Activated naive CD4-positive, alpha-beta T cell treated with anti-CD3 and anti-CD28 coated beads for 36 hours (primary cell): ENCODE results near the gene MAPK13. TPM values are rescaled to one million over a fixed set of nuclear protein-coding genes. Genes with fewer than 3 reads are reported as not detected.
A peak's percentile ranks its signal among the peaks of the same experiment; 100 is the strongest.

Experiments
- CTCF ChIA-PET: fragments of 350-600 bp; sonication (Branson Sonifier 250); formaldehyde crosslinking; loops from one replicate; lab custom pipeline; 2021; ENCODE audit warnings: antibody characterized with exemption; lab: Charles Lee
- DNase-seq: peaks from one replicate; pipeline ENCODE4 v3.0.0-alpha.2; 2020
- H3K27ac Mint-ChIP-seq: one replicate; pipeline ENCODE4 v1.8.0; 2021; ENCODE audit warnings: mild to moderate bottlenecking, mixed read lengths
- H3K27me3 Mint-ChIP-seq: one replicate; pipeline ENCODE4 v1.8.0; 2021; ENCODE audit warnings: low read depth, mixed read lengths
- H3K36me3 Mint-ChIP-seq: one replicate; pipeline ENCODE4 v1.8.0; 2021; ENCODE audit warnings: low read depth, mixed read lengths
- H3K4me1 Mint-ChIP-seq: one replicate; pipeline ENCODE4 v1.8.0; 2021; ENCODE audit warnings: low read depth, mixed read lengths
- H3K4me3 Mint-ChIP-seq: one replicate; pipeline ENCODE4 v1.8.0; 2021; ENCODE audit warnings: mild to moderate bottlenecking, moderate library complexity, mixed read lengths
- H3K9me3 Mint-ChIP-seq: one replicate; pipeline ENCODE4 v1.8.0; 2021; ENCODE audit warnings: mixed read lengths
- intact Hi-C: fragments of 100-400 bp; cut with micrococcal nuclease; formaldehyde crosslinking; loops from one replicate; pipeline ENCODE4 v1.15.1; 2023
- total RNA-seq, 2 experiments: library from RNA; stranded (reverse); gene quantifications; one replicate each; pipeline ENCODE4 v1.2.3, GENCODE V29; 2021

Gene MAPK13
- total RNA-seq, 2 experiments from 2014 or later, result 49.8 to 51.4 TPM

GRCh38 chr6:36169023-36170007 lies 39.0 kb downstream of the MAPK13 start:
- Mint-ChIP-seq H3K36me3 (peaks cover 2% of the 10 kb centered on the region), H3K4me3 (no peak overlapping the region), H3K27ac (peak overlapping the region; percentile 38), H3K9me3 (no peaks in the 10 kb centered on the region), H3K27me3 (no peaks in the 10 kb centered on the region), H3K4me1 (peaks cover 25% of the 10 kb centered on the region)
- intact Hi-C loops, result loop anchor here (1.0 kb wide), 1 partner anchor 28 kb away; no protein-coding TSS in a partner anchor
- no peak for DNase-seq
- CTCF ChIA-PET, result no interaction called here

DNA sequence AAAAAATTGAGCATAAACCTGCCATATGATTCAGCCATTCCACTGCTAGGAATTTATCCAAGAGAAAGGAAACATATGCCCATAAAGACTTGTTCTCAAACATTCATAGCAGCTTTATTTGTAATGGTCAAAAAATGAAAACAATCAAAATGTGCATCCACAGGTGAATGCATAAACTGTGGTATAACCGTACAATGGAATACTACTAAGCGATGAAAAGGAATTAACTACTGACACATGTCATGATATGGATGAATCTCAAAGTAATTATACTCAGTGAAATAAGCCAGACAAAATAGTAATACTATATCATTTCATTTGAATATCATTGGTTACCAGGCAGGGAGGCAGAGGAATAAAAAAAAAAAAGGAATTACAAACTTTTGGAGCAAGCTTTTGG lies 40.4 kb downstream of the MAPK13 start:
- Mint-ChIP-seq H3K9me3 (no peaks in the 10 kb centered on the region), H3K4me3 (no peak overlapping the region), H3K27me3 (no peaks in the 10 kb centered on the region), H3K4me1 (peaks cover 25% of the 10 kb centered on the region), H3K36me3 (peaks cover 2% of the 10 kb centered on the region), H3K27ac (no peak overlapping the region)
- CTCF ChIA-PET, result interaction anchor here (0.6 to 2.0 kb wide), 5 partner anchors 10 to 143 kb away, joined by 3 to 6 read pairs (median 3); partner anchors contain the start of gene MAPK14
- intact Hi-C loops, result no loop called here
- DNase-seq, result no peak

- CTCF ChIA-PET, result interaction anchor here (0.6 to 2.0 kb wide), 6 partner anchors 10 to 144 kb away, joined by 3 to 6 read pairs (median 3); partner anchors contain the start of gene MAPK14
- no peak for DNase-seq
- Mint-ChIP-seq H3K4me1 (peaks cover 27% of the 10 kb centered on the region), H3K9me3 (no peaks in the 10 kb centered on the region), H3K4me3 (no peak overlapping the region), H3K36me3 (peaks cover 2% of the 10 kb centered on the region), H3K27me3 (no peaks in the 10 kb centered on the region), H3K27ac (no peak overlapping the region)
- intact Hi-C loops, result no loop called here
Observed at GRCh38 chr6:36171573-36171972, 41.3 kb downstream of the MAPK13 start.

GRCh38 chr6:36177166-36177565 lies 46.9 kb downstream of the MAPK13 start:
- no peaks in the 10 kb centered on the region for H3K27me3 Mint-ChIP-seq
- CTCF ChIA-PET, result no interaction called here
- intact Hi-C loops, result loop anchor here (2.0 kb wide), 1 partner anchor 46 kb away; the partner anchor contains the start of gene MAPK13
- DNase-seq, result peak; percentile 64
- peaks cover 19% of the 10 kb centered on the region for H3K4me1 Mint-ChIP-seq
- peaks cover 15% of the 10 kb centered on the region for H3K9me3 Mint-ChIP-seq
- peak overlapping the region; percentile 20 for H3K27ac Mint-ChIP-seq
- H3K36me3 Mint-ChIP-seq, result peaks cover 25% of the 10 kb centered on the region
- H3K4me3 Mint-ChIP-seq, result no peak overlapping the region

DNA sequence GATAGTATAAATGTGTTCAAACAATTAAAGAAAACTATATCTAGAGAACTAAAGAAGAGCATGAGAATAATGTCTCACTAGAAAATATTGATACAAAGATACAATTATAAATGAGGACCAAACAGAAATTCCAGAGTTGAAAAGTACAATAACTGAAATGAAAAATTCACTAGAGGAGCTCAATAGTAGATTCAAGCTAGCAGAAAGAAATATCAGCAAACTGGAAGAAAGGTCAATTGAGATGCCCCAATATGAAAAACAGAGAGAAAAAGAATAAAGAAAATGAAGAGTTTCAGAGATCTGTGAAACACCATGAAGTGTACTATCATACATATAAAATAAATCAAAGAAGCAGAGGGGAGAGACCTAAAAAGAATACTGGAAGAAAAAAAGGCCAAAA lies 48.2 kb downstream of the MAPK13 start:
- intact Hi-C loops, result no loop called here
- Mint-ChIP-seq H3K4me3 (no peak overlapping the region), H3K27me3 (no peaks in the 10 kb centered on the region), H3K4me1 (peaks cover 11% of the 10 kb centered on the region), H3K9me3 (peaks cover 16% of the 10 kb centered on the region), H3K36me3 (peaks cover 25% of the 10 kb centered on the region), H3K27ac (no peak overlapping the region)
- DNase-seq, result no peak
- CTCF ChIA-PET, result no interaction called here

- CTCF ChIA-PET, result no interaction called here
Observed at GRCh38 chr6:36180126-36180525, 49.8 kb downstream of the MAPK13 start.

DNA sequence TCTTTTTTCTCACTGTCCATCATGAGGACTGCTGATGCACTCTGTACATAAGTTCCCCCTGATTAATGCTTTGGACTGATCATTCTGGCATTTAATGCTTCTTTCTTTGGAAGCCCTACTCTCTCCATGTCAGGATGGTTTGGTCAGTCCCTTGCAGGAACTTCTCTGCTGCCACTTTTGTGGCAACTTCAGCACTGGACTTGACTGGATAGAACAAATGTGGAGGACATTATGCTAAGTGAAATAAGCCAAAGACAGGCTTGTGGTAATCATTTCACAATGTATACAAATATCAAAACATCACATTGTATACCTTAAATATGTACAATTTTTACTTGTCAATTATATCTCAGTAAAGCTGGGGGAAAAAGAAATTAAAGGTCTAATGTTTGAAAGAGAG lies 54.0 kb downstream of the MAPK13 start:
- intact Hi-C loops, result no loop called here
- no peak overlapping the region for H3K4me3 Mint-ChIP-seq
- H3K27ac Mint-ChIP-seq, result no peak overlapping the region
- H3K36me3 Mint-ChIP-seq, result peaks cover 3% of the 10 kb centered on the region
- H3K9me3 Mint-ChIP-seq, result peaks cover 1% of the 10 kb centered on the region
- DNase-seq, result no peak
- no peaks in the 10 kb centered on the region for H3K4me1 Mint-ChIP-seq
- H3K27me3 Mint-ChIP-seq, result no peaks in the 10 kb centered on the region
- CTCF ChIA-PET, result no interaction called here

More at GRCh38 chr6:36180126-36180525, 49.8 kb downstream of the MAPK13 start:
- peaks cover 16% of the 10 kb centered on the region for H3K9me3 Mint-ChIP-seq
- no peak overlapping the region for H3K27ac Mint-ChIP-seq
- peaks cover 11% of the 10 kb centered on the region for H3K4me1 Mint-ChIP-seq
- no peak overlapping the region for H3K4me3 Mint-ChIP-seq
- peaks cover 25% of the 10 kb centered on the region for H3K36me3 Mint-ChIP-seq
- no peaks in the 10 kb centered on the region for H3K27me3 Mint-ChIP-seq
- no peak for DNase-seq
- intact Hi-C loops, result no loop called here

DNA sequence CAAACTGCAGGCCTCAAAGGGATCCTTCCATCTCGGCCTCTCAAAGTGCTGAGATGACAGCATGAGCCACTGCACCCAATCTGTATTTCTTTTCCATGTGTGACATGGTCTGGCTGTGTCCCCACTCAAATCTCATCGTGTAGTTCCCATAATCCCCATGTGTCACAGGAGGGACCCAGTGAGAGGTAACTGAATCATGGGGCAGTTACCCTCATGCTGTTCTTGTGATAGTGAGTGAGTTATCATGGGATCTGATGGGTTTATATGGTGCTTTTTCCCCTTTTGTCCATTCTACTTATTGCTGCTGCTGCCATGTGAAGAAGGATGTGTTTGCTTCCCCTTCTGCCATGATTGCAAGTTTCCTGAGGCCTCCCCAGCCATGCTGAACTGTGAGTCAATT lies 55.9 kb downstream of the MAPK13 start:
- intact Hi-C loops, result no loop called here
- no peaks in the 10 kb centered on the region for H3K36me3 Mint-ChIP-seq
- DNase-seq, result no peak
- no peak overlapping the region for H3K4me3 Mint-ChIP-seq
- CTCF ChIA-PET, result no interaction called here
- H3K27ac Mint-ChIP-seq, result no peak overlapping the region
- H3K27me3 Mint-ChIP-seq, result no peaks in the 10 kb centered on the region
- no peaks in the 10 kb centered on the region for H3K4me1 Mint-ChIP-seq
- peaks cover 1% of the 10 kb centered on the region for H3K9me3 Mint-ChIP-seq

DNA sequence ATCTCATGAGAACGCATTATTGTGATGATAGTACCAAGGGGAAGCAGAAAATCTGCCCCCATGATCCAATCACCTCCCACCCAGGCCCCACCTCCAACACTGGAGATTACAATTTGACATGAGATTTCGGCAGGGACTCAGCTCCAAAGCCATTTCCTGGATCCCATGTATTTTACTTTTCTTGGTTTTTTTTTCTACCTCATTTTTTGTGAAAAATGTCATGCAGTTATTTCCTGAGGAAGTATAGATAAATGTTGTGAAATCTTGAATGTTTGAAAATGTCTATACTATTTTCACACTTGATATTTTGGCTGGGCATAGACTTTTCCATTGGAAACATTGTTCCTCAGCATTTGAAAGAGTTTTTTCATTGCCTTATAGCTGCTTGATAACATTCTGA lies 57.1 kb downstream of the MAPK13 start:
- no peaks in the 10 kb centered on the region for H3K27me3 Mint-ChIP-seq

More for the DNA sequence above, 57.1 kb downstream of the MAPK13 start:
- Mint-ChIP-seq H3K36me3 (no peaks in the 10 kb centered on the region), H3K4me1 (no peaks in the 10 kb centered on the region), H3K9me3 (peaks cover 1% of the 10 kb centered on the region), H3K4me3 (no peak overlapping the region), H3K27ac (no peak overlapping the region)
- no peak for DNase-seq
- CTCF ChIA-PET, result no interaction called here
- intact Hi-C loops, result no loop called here

Other genes starting within 250 kb of the MAPK13 start
- gene SRPK1, start 209.4 kb upstream of the MAPK13 start, total RNA-seq, result 100 to 1,000 TPM; 126 to 127 TPM
- not detected for gene SLC26A8, start 105.9 kb upstream of the MAPK13 start, total RNA-seq
- gene MAPK14, start 102.7 kb upstream of the MAPK13 start, total RNA-seq, result 10 to 100 TPM; 39.9 to 40.3 TPM
- 10 to 100 TPM; 15.3 to 15.9 TPM for gene BRPF3, start 66.2 kb downstream of the MAPK13 start, total RNA-seq
- gene PNPLA1, start 139.5 kb downstream of the MAPK13 start, total RNA-seq, result not detected
- gene BNIP5, start 206.4 kb downstream of the MAPK13 start, total RNA-seq, result not detected